HG03378 (cell line): ENCODE data around the gene CRLF1.
"Not testable (repeated sequence)": the region's sequence is repeated elsewhere in the genome, so short reads cannot be mapped to it uniquely, and the experiment has no call there.

Source experiments
- ATAC-seq: cut with Tn5 transposase; IDR thresholded peaks from one replicate; pipeline ENCODE4 v1.9.1; 2021; ENCODE audit warnings: mild to moderate bottlenecking, moderate library complexity; ENCODE audit not compliant: unreplicated experiment

CRLF1 gene

DNA sequence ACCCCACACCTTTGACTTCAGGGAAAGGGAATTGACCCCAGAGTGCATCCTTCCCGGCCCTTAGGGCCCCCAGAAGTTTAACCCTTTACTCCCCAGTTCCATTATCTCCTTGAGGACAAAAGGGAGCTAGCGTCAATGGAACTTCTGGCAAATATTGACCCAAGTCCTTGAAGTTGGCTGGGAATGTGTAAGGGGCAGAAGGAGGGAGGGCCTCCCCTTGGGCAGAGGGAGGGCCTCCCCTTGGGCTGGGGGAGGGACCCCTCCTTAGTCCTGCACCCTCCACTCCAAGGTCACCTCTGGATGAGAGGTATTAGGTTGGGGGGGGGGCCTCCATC is 3.1 kb upstream of the CRLF1 start:
- no peak for ATAC-seq

DNA sequence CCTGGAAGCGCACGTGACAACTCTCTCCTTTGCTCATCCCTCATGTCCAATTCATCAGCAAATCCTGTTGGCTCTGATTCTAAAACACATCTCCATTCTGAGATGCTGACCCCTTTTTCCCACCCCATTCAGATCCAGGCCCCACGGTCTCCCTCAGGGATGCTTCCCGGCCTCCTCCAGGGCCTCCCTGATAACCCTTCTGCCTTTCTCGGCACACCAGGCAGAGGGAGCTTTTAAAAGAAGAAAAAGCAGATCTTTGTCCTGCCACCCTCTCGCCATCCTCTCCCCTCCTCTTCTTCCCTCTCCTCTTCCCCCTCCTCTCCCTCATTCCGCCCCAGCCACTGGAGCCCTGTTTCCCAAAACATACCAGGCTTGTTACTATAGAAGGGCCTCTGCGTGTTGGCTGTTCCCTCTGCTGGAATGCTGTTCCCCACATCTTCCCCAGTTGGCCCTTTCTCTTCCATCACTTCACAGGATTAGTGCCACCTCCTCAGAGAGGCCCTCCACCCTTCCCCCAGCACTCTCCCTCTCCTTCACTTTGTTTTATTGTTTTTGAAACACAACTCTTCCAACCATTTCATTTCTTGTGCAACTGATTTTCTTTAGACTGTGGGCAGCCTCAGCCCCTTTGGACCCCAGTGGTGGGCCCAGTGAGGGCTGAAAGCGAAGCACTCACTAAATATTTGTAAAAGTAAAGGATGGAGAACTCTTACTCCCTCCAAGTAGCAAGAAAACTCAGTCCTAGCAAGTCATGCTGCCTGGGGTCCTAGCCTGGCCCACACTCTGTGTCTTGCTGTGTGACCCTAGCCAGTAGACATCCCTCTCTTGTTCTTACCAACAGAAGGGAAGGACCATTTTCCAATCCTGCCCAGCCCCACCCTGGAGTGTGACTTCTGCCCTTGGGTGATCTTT is 2.5 kb upstream of the CRLF1 start:
- ATAC-seq: no peak

DNA sequence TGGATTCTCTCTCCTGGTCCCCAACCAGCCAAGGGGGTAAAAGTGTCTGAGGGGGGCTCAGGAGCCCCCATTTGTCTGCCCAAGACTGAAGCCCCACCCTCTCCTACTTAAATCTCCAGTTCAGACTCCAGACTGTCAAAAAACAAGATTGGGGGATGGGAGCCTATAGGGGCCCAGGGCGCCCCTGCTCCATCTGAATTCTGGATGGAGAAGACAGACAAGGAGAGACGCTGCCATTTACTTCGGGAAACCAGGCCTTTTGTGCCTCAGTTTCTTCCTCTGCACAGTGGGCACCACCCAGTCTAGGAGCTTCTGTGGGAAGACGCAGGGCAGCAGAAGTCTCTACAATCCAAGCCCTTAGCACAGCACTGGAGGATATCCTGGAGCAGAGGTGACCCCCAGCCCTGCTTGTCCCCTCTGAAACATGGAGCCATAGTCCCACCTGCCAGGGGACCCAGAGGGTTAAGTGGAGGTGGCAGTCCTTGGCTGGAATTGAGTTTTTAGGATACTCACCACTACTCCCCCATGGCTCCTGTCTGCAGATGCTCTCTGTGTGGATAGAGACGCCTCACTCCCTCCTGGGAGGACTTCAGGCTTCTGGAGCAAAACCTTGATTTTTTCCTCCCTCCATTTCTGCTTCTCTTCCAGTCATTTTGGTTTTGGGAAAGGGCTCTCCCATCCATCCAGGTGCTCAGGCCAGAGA is 1.7 kb upstream of the CRLF1 start:
- no peak for ATAC-seq

DNA sequence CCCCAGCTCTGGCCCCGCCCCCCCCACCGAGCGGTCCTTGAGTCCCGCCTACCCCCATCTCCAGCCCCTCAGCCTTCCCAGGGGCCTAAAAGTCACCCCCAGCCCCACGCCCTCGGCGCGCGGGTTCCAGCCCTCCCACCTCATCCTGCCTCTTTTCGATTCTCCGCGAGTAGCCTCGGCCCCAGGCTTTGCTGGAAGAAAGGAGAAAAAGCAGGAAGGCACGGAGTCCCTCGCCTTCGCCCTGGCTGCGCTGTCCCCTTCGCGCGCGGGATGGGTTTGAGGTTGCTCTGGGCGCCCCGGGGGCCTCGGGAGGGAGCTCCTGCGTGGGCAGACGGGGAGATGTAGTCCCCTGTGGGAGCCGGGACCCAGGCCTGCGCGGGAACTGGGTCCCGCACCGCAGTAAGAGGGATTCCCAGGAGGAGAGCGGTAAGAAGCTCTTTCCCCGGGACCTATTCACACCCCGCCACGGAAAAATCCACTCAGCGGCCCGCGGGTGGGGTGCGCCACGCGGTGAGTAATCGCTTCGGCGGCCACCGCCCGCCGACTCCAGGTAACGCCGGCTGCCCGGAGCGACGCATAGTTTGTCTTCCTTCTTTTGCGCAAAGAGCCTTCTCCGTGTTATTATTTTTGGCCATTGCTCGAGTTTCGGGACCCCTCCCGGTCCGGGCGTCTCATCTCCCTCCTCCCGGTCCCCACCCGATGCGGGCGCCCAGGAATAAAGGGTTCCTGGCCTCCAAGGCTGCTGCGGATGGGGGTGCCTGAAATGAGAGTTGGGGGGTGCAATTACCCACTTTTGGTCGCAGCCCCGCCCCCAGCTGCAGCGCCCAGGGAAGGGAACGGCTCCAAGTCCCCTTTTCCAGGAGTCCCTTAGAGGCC is 865 bp upstream of the CRLF1 start:
- no peak for ATAC-seq

DNA sequence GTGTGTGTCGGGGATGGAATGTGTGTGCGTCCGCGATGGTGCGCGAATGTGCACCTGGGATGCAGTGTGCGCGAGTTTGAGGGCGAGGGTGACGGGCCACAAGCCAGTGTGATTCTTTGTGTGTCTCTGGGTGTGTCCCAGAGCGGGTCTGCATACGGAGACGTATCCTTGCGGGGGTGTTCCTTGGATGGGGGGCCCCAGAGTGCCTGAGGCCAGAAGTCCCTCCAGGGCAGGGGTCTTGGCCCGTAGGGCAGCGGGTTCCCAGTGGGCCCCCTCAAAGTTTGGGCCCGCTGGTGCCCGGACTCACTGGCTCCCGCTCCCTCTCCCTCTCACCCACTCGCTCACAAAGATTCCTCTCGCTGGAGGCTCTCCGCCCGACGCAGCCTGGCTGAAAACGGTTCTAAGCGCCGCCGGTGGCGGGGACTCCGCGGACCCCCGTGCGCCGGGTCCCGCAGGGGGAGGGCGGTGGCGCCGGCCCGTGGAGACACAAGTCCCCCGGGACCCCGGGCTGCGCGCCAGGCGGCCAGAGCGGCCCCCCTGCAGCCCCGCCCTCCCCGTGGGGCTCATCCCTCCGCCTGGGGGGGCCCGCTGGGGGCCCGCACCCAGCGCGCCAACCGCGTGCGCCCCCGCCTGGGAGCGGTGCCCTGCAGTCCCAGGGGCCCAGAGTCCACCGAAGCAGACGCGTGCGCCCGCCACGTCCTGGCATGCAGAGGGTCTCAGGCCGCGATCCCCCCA is 886 bp downstream of the CRLF1 start:
- no peak for ATAC-seq

DNA sequence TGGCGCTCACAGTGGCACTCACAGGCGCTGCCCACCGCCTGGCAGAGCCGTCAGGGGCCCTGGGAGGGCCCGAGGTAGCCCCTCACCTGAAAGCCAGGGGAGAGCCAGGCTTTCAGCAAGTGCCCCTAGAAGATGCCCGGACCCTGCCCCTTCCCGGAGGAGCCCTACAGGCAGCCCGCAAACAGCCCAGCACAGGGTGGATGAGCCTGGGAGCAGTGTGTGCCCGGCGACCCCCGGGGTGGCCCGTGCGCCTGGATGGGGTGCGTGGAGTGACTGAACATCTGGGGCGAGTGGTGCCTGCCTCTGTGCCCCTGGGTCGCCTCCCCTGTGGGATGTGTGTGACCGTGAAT is 1.4 kb downstream of the CRLF1 start:
- no peak for ATAC-seq

DNA sequence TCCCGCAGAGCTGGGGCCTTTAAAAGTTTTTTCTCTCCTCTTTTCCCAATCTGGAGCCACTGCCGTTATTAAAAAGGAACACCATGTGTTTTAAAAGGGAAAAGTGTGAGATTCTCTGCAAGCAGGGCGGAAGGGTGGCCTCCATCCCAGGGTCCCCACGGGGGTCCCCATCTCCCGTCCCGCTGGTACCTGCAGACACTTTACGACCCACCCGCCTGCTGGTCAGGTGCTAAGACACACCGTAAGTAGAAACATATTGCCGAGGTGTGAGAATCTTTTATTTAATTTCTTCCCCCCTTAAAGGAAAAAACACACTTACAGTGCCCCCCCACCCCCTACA is 1.8 kb downstream of the CRLF1 start:
- no peak for ATAC-seq

DNA sequence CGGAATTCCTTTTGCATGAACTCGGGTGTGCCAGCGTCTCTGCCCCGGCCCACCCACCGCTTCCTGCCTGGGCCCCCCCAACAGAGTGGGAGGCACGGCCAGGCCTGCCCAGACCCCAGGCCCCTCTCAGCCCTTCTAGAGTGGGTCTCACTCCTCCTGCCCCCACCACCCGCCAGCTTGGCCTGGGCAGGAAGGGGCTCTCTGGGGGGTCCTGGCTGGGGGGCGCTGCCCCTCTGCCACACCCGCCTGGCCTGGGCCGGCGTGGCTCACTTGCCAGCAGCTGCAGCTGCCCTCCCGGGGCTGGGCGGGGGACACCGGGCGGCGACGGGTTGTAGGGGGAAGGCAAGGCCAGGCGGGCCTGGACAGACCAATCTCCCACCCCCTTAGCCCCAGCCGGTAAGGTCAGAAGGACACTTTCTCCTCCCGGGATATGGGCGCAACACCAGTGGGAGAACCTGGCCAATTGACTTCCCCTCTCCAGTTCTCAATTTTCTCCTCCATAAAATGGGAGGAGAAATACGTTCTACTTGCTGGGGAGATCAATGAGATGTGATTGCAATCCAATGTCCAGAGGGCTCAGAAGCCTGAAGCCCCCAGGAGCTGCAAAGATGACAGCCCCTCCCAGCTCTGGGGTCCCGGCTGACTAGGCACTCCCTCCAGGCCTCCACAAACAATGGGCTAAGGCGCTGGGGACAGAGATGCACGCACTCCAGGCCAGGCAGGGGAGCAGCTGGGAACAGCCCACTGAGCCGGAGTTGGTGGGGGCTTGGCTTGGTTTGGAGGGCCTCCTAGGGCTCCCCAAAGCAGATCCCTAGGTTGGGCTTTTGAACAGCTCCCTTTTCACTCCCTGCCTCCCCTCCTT is 2.4 kb downstream of the CRLF1 start:
- ATAC-seq: no peak

DNA sequence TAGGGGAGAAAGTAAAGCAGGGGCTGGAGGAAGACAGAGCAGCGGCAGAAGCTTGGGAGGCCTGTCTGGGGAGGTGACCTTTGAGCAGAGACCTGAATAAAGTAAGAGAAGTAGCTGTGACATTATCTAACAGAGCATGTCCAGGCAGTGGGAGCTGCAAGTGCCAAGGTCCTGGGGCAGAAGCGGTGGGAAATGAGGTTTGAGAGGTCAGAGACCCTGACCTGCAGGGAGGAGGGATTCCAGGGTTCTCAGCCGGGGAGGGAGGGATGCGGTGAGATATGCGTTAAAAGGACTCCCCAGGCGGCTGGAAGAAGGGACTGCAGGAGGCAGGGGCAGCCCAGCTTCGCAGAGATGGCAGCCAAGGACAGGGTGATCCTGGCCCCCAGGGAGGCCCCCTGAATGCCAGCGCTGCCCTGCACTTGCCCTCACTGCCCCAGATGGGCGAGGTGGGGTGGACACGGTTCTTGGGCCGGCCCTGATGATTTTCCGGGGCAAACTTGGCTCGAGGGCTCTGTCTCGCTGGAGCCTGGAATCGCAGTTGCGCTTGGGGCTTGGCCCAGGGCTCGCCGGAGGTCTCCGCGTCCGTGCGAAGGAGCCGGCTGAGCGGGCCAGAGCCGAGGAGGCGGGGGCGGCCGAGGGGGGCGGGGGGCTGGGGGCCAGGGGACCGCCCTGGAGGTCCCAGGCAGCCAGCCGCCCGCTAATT is 3.2 kb downstream of the CRLF1 start:
- no peak for ATAC-seq

DNA sequence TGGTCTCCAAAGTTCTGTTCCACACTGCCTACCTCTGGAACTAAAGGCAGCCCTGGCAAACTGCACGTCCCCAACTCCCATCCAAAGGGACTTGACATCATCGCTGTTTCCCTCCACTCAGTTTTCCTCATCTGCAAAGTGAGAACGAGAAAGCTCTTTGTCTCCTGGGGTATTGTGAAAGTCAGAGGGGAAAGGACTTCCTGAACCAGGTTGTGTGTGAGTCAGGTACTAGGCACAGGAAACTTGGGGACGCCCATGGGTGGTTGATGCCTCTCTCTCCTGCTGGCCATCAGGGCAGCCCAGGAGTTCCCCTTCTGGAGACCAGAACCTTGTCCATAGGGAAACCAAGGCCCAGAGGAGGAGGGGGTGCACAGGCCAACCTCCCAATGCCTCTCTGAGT is 4.7 kb downstream of the CRLF1 start:
- no peak for ATAC-seq

DNA sequence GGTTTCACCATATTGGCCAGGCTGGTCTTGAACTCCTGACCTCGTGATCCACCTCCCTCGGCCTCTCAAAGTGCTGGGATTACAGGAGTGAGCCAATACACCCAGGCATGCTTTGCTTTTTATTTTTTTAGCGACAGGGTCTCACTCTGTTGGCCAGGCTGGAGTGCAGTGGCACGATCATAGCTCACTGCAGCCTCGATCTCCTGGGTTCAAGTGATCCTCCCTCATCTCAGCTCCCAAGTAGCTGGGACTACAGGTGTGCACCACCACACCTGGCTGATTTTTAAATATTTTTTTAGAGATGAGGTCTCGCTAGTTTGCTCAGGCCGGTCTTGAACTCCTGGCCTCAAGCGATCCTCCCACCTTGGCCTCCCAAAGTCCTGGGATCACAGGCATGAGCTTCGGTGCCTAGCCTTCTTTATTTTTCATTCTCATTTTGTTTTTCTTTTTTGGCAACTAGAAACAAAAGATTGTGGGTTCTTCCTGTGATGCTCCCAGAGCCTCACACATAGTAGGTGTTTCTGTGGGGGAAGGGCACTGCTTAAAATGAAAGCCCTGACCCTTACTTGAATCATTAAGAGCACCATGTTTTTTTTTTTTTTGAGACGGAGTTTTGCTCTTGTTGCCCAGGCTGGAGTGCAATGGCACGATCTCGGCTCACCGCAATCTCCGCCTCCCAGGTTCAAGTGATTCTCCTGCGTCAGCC is 5.8 kb downstream of the CRLF1 start:
- not testable (repeated sequence) for ATAC-seq

DNA sequence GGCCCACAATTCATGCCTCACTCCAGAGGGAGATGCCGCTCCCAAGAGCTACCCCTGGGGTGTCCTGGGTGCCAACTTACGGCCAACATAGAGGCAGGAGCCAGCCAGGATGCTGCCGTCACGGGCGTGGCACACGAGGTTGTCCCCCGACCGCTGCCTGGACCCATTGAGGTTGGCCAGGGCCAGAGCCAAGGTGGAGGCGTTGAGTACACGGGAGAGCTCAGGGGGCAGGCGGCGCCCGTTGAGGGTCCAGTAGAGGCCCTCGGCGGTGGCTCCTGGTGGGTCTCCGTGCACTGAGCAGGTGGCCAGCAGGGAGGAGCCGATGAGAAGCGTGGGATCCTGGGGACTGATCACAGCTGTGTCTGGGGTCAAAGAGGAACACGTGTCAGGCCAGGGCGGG is 7.1 kb downstream of the CRLF1 start:
- ATAC-seq: no peak

DNA sequence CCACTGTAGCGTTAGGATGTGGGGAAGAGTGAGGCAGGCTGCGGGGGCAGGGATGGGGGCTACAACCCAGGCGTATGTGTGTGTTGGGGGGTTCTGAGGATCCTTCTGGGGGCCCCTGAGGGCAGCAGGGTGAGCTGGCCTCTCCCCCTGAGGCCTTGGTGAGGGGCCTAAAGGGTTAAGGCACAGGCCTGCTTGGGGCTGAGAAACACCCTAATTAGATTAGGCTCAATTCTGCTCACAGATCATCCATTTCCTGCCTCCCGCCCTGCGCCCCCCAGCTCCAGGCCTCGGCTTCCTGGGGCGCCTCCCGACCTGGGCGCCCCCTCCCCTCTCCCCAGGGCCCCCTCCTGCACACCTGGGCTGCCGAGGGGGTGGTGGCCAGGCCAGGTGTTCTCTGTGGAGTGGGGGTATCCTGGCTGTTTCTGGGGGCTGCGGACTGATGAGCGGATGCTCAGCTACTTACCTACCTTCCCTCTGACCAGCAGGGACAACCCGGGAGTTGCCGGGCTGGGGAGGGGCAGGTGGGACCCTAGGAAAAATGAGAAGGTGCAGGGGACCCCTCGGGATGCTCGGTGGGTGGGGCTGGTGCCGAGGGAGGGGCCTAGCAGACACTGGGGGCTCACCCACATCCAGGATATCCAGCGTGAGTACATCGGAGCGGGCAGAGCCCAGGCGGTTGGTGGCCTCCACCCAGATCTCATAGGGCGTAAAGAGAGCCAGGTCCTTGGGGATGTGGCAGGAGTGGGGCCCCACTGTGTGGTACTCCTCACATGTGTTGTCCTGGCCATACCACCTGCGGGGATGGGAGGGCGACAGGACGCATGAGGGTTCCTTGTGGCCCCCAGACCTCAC is 8.6 kb downstream of the CRLF1 start:
- ATAC-seq: no peak

DNA sequence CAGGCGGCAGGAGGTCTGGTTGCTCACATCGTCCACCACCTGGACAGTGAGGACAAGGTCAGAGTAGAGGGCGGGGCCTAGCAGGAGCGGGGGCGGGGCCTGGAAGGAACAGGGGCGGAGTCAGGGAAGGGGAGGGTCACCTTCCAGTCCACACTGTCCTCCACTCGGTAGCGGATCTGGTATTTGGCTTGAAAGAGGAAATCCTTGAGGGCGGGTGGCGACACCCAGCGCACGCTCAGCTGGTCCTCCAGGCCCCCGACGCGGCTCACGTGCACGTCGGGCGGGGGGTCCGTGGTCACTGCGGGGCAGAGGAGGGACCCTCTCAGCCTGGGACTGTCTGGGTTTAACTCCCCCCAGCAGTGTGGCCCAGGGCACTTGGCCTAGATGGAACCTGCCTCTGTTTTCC is 9.8 kb downstream of the CRLF1 start:
- ATAC-seq: no peak

DNA sequence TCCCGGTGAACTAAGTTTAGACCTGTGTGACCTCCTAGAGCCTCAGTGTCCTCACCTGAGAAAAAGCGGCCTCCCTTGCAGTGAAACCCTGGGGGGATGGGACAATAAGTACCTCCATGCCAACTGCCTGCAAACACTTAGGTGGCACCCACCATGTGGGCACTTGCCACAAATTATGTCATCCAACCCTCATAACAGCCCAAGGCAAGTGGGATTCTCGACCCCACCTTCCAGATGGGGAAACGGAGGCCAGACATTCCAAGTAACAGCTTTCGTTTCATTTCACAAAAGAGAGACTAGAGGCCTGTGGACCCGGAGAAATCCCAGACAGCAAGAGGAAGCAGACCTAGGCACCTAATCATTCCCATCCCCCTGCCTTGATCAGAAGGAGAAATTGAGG is 11.1 kb downstream of the CRLF1 start:
- no peak for ATAC-seq

DNA sequence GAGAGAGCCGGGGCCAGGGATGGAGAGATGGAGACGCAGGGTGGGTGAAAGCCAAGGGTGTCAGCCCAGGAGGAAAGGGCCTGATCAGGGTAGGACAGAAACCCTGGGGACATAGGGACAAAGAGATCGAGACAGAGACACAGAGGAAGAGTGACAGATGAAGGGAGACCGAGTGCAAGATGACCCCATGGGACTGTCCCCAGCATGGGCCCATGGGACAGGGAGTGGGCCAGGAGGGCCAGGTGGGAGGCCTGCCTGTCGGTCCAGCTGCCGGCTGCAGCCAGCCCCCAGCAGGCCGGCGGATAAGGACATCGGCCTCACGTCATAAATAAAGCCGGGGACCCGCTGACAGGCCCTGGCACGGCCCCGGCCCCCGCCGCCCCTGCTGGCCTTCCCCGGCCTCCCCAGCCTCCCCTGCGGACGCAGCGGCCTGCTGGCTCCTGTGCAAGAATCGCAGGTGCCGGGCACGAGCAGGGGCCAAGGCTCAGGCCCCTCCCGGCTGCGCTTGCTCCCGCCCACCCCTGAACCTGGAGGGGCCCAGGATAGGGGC is 11.7 kb downstream of the CRLF1 start:
- ATAC-seq: no peak

DNA sequence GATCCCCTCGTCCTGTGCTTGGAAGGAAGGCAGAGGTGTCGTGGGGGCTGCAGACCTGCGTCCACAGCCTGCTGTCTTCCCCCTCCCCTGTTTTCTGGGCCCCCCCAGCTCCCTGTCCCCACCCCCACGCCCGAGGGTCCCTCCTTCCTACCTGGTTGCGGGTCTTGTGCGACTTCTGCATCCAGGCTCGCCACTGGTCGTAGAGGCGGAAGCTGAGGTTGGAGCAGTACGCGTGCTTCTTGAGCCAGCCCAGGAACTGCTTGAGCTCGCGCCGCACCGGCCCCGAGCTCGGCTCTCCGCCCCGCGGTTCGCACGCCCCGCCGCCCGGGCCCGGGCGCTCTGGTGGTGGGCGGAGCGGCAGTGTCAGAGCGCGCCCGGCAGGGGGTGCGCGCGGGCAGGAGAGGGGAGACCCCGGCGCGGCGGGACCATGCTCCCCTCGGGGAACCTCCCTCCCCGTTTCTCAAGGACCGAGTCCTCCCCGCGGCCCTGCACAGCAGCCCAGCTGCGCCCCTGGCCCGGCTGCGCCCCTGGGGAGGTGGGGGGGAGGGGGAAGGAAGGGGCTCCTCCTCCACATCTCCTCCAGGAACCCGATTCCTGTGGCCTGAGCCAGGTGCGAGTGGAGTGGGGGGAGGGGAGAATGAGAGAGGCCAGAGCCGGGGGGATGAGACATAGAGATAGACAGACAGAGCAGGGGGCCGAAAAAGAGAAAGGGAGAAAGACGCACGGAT is 12.3 kb downstream of the CRLF1 start:
- ATAC-seq: no peak
